Endothelial cell of umbilical vein (primary cell): ENCODE data around the gene SUMO4.

ENCODE experiments used
- EZH2 ChIP-seq: IDR thresholded peaks from 2 replicates; pipeline ENCODE4 v1.6.1; 2012; ENCODE audit warnings: borderline replicate concordance, low read depth, mild to moderate bottlenecking, moderate library complexity, low read length, inconsistent platforms; ENCODE audit not compliant: severe bottlenecking
- FOS ChIP-seq: IDR thresholded peaks from 2 replicates; pipeline ENCODE4 v1.6.1; 2011; ENCODE audit warnings: mild to moderate bottlenecking, low read length, moderate library complexity, borderline replicate concordance; ENCODE audit not compliant: insufficient read depth
- GATA2 ChIP-seq: IDR thresholded peaks from 2 replicates; pipeline ENCODE4 v1.7.0; 2011; ENCODE audit warnings: low read depth, mild to moderate bottlenecking, moderate library complexity, mixed read lengths, low read length; ENCODE audit not compliant: insufficient read length, insufficient read depth
- JUN ChIP-seq: IDR thresholded peaks from 2 replicates; pipeline ENCODE4 v1.6.1; 2011; ENCODE audit warnings: borderline replicate concordance, low read depth; ENCODE audit not compliant: insufficient read length, insufficient read depth
- MYC ChIP-seq: IDR thresholded peaks from one replicate; pipeline ENCODE4 v1.6.1; 2011; ENCODE audit warnings: mild to moderate bottlenecking, low read depth, low read length
- POLR2A ChIP-seq: IDR thresholded peaks from 2 replicates; pipeline ENCODE4 v1.6.1; 2012; ENCODE audit warnings: low read depth, mild to moderate bottlenecking, control low read depth, low read length
- POLR2AphosphoS5 ChIP-seq: IDR thresholded peaks from 2 replicates; pipeline ENCODE4 v1.6.1; 2012; ENCODE audit warnings: low read depth, mild to moderate bottlenecking, control low read depth, low read length, moderate library complexity; ENCODE audit not compliant: insufficient read depth
- TF ChIP-seq, protein P1 (sequence below), 2 donors: IDR thresholded peaks; 1 replicate in 1 of 2; 2 replicates in 1 of 2; pipeline ENCODE4 v1.5.1; 2011; ENCODE audit warnings: low read length in 2 of 2, mild to moderate bottlenecking in 2 of 2, moderate library complexity in 2 of 2, control low read depth in 1 of 2, inconsistent platforms in 1 of 2, low read depth in 1 of 2; ENCODE audit not compliant: insufficient read depth in 1 of 2; ENCODE audit errors: extremely low read depth in 1 of 2
- TF ChIP-seq, protein P2 (sequence below): IDR thresholded peaks from 2 replicates; pipeline ENCODE4 v1.6.1; 2011; ENCODE audit not compliant: insufficient read depth, insufficient read length

DNA sequence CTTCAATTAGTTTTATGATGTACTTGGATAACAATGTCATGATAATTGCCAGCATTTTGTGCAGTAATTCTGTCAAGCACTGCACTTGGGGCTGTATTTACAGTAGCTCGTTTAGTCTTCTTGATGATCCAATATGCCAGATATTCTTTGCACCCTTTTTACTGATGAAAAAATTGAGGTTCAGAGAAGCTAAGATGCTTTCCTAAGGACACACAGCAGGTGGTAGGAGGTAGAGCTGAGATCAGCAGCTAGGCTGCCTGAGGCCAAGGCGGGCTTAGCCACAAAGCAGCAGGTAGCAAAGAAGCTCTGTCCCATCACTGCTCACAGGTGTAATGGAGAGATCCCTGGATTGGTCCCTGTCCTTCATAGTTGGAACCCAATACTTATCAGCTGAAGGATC, 33.3 kb downstream of the SUMO4 start:
- TF ChIP-seq, protein P1, sequence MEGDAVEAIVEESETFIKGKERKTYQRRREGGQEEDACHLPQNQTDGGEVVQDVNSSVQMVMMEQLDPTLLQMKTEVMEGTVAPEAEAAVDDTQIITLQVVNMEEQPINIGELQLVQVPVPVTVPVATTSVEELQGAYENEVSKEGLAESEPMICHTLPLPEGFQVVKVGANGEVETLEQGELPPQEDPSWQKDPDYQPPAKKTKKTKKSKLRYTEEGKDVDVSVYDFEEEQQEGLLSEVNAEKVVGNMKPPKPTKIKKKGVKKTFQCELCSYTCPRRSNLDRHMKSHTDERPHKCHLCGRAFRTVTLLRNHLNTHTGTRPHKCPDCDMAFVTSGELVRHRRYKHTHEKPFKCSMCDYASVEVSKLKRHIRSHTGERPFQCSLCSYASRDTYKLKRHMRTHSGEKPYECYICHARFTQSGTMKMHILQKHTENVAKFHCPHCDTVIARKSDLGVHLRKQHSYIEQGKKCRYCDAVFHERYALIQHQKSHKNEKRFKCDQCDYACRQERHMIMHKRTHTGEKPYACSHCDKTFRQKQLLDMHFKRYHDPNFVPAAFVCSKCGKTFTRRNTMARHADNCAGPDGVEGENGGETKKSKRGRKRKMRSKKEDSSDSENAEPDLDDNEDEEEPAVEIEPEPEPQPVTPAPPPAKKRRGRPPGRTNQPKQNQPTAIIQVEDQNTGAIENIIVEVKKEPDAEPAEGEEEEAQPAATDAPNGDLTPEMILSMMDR (IDR thresholded peaks at IDR 0.05; ENCODE audit: extremely low read depth in 1 of 2, insufficient read depth in 1 of 2, low read depth in 1 of 2, low read length in 2 of 2) = no peak
- TF ChIP-seq EZH2 = no peak
- no peak for TF ChIP-seq JUN
- TF ChIP-seq POLR2AphosphoS5 = no peak
- TF ChIP-seq POLR2A = no peak
- TF ChIP-seq, protein P2, sequence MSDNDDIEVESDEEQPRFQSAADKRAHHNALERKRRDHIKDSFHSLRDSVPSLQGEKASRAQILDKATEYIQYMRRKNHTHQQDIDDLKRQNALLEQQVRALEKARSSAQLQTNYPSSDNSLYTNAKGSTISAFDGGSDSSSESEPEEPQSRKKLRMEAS = no peak
- TF ChIP-seq GATA2 = no peak
- no peak for TF ChIP-seq MYC
- no peak for TF ChIP-seq FOS
